GM21360 (cell line): ENCODE data around the gene ARHGEF28.

Experiments
- ATAC-seq: cut with Tn5 transposase; IDR thresholded peaks from one replicate; pipeline ENCODE4 v1.9.1; 2021; ENCODE audit warnings: mild to moderate bottlenecking, moderate library complexity; ENCODE audit not compliant: unreplicated experiment

Gene ARHGEF28

DNA sequence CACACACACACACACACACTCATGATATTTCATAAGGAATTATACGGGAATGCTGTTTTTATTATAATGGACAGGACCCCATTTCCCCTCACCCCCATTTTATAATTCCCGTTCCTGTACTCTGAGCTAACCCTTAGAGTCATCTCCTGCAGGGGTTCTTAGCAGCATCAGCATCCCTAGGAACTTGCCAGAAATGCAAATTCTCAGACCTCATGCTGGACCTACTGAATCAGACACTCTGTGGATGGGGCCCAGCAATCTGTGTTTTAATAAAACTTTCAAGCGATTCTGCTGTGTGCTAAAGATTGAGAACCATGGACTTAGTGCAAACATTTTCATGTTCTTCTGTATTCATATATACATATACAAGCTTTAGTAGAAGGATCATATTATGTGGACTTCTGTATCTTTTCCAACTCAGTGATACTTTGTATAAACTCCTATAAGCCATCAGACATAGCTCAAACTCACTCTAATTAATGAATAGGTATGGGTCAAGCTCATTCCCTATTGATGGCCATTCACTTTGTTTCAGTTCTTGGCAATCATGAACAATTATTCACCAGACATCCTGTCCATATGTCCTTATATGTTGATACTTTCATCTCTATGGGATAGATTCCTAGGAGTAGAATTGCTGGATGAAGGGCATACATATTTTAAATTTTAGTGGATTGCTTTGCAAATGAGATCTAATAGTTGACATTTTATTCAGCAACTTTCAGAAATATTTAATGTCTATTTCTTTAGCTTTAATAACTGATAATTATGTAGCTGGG, 65.5 kb downstream of the ARHGEF28 start:
- ATAC-seq, result no peak

DNA sequence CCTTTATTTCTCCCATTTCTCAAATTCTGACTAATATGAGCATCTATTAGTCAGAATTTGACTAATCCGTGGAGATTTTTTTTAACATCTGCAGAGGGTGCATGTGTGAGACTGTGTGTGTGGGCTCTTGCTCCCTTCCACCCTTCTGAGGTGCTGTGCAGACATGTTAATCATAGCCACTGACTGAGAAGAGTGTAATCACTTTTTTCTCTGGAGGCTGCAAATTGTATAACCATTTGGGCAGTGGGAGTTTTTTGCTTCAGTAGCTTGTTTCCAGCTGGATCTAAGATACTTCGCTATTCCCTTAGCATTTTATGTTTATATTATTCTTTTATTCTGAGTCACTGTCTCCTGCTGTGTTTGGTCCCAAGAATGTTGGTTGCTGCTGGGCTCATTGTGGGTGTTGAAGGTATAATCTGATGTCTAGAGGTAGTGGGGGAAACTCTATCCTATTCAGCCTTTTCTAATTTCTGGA, 66.2 kb downstream of the ARHGEF28 start:
- ATAC-seq, result no peak

DNA sequence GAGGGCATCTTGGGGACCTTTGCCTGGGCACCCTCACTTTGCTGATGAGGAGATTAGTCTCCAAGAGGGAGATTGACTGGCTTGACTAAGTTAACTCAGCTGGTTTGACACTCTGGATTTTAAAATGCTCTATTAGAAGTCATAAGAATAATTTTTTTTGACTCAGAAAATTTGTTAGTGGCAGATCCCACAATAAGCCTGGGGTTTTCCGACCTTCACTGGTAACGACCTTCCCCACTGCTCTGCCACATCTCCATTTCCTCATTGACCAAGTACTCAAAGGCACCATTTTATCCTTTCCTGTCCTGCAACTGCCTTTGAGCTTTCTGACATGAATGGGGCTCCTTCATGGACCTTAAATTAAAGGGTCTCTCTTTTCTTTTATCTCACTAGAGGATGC, 67.0 kb downstream of the ARHGEF28 start:
- no peak for ATAC-seq

DNA sequence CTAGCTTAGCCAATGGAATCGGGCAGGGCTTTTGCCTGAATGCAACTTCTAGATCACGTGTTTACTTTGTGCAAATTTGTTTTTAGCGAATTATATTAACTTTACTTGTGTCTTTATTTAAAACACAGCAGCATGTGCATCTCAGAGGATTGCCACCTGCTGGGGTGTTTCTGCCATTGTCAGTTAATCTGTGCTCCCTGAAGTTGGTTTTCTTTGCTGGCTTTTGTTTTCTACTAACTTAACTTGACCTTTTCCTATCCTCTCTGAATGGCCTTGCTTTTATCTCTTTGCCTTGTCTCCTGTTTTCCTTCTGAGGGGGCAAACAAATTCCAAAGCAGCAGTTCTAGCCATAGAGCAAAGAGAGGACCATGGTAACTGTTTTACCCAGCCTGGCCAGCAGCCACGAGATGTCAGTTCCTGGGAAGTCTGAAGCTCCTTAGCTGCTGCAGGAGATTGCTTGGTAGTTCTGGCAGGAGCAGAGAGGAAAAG, 67.6 kb downstream of the ARHGEF28 start:
- ATAC-seq, result no peak

DNA sequence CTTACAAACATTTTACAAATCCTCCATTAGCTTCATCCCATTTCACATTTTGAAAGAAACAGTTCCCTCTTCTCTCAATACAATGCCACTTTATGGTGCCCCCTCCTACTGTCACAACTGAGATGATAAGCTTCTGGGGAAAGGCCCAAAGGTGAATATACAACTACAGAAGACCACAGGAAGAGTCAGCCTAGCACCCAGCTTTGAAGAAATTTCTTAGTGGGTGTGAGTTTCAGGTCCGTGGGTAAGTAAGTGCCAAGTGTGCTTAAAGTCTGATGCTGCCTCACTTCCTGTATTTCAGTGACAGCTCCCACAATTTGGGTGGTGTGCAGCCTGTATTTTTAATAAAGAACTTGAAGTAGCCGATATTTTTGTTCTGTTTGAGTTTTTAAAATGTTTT, 68.1 kb downstream of the ARHGEF28 start:
- ATAC-seq, result no peak

- no peak for ATAC-seq
Observed at GRCh38 chr5:73698011-73698410, 72.0 kb downstream of the ARHGEF28 start.

- ATAC-seq, result no peak
Observed at GRCh38 chr5:73701566-73701965, 75.6 kb downstream of the ARHGEF28 start.

- ATAC-seq, result no peak
Observed at GRCh38 chr5:73702534-73702933, 76.5 kb downstream of the ARHGEF28 start.

- ATAC-seq, result no peak
Observed at GRCh38 chr5:73702951-73703350, 77.0 kb downstream of the ARHGEF28 start.

GRCh38 chr5:73705364-73705763, 79.4 kb downstream of the ARHGEF28 start:
- no peak for ATAC-seq

DNA sequence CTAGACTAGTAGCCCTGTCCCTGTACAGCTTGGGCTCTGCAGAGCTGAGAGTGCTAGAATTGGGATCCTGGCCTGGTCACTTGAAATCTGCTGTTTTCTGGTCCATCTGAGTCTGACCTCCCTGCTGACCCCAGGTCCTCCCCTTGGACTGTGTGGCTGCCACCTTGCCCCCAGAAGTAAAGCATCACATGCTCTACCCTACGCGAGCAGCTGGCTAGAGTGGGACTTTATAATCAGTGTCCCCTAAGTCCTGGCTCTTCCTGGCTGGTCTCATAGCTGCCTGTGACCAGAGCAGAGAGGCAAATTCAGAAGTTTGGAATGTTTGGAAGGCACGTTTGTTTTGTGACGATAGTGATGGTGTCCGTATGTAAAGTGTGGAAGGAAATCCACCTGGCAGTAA, 81.0 kb downstream of the ARHGEF28 start:
- ATAC-seq, result no peak

DNA sequence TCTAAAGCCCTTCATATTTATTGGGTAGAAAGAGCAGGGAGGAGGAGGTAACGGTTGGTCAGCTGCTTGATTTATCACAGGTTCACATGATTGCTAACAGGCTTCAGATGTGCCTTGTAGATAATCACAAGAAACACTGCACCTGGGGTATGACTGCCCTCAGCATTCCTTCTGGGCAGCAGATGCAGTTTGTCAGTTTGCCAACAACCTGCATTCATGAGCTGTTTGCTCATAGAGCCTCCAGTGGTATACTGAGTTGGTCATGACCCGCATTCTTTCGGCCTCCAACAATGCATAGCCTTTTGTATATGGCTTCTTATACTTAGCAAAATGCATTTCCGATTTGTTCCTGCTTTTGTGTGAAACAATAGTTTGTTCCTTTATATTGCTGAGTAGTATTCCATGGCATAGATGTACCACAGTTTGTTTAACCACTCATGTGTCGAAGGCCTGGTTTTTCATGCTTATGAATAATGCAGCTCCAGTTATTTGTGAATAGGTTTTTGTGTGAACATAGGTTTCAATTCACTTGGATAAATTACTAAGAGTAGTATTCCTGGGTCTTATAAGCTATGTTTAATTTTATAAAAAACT, 83.6 kb downstream of the ARHGEF28 start:
- ATAC-seq, result no peak

DNA sequence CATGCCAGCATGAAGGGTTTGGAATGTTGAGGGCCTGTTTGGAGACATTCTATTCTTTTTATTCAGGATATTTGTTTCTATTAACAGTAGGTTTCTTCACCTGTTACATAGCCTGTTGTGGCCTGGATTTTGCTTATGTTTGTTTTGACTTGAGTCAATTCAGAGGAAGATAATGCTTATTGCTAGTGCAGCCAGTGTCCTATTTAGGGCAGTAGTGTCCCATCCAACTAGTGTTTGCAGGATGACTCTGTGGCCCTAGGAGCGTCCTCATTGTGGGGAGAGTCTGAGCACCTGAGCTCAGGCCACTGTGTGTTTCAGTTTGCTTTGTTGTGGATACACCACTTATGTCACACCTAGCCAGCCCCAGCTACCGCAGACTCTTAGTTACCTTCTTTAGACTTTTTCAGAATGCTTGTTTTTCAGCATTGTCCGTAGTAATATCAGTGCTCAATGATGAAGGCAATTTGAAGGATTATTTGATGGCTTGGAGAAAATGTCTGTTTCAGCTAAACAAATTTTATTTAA, 90.3 kb downstream of the ARHGEF28 start:
- no peak for ATAC-seq

GRCh38 chr5:73718762-73719161, 92.8 kb downstream of the ARHGEF28 start:
- ATAC-seq, result no peak

DNA sequence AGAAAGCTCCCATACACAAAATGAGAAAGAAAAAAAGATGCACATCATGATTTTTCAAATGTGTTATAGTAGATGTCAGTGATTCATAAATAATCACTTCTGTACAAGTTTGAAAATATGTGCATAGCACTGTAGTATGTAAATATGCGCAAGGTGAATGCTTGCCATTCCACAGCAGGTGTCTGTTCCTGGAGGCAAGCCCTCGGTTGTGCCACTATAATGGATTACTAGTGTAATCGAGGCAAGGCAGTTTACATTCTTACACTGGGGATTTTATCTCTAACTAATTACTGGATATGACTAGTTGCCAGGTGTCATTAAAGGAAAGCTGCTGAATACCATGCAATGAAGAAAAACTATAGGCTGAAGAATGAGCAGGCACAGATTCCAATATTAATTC, 93.6 kb downstream of the ARHGEF28 start:
- ATAC-seq, result no peak

- no peak for ATAC-seq
Observed at GRCh38 chr5:73722231-73722630, 96.2 kb downstream of the ARHGEF28 start.

- ATAC-seq, result no peak
Observed at GRCh38 chr5:73726071-73726470, 100.1 kb downstream of the ARHGEF28 start.

DNA sequence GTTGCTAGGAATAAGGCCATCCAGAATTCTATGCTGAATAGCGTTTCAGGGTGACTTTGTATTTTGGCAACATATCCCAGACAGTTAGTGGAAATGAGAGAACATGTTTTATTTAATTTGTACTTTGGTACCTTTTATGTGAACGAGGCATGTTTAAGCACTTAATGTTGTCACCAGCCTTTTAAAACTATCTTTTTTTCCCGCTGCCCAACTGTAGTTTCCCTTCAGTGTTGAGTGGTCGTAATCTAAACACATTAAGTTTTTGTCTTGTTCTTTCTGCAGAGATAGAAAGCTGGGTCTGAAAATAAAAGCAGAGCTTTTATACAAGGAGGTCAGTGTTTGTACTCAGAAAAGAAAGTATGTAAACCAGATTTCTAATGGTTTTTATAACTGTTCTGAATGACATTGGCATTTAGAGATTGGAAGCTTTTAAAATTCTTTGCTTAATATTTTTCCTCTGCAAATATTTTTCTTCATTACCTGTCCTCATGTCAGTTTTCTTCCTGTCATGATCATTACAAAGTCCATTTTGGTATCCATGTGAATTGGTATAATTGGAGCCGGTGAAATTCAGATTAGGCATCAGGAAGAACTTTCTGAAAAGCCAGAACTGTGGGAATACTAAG, 100.7 kb downstream of the ARHGEF28 start:
- no peak for ATAC-seq

DNA sequence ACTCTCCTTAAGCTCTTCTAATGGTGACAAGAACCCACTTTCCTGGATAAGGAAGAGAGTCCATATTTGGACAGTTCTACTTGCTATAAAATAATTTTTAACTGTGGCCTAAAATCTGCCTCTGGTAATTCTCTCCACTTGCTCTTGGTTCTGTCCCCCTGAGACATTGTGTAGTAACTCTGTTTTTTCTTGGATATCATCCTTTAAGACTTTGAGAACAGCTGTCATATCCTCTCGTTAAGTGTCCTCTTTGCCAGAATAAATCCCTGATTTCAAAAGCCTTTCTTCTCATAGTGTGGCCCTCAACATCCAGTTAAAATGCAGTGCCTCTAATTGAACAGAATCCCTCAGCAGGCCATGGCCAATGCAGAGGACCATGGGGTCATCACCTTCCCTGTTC, 101.5 kb downstream of the ARHGEF28 start:
- ATAC-seq, result no peak

DNA sequence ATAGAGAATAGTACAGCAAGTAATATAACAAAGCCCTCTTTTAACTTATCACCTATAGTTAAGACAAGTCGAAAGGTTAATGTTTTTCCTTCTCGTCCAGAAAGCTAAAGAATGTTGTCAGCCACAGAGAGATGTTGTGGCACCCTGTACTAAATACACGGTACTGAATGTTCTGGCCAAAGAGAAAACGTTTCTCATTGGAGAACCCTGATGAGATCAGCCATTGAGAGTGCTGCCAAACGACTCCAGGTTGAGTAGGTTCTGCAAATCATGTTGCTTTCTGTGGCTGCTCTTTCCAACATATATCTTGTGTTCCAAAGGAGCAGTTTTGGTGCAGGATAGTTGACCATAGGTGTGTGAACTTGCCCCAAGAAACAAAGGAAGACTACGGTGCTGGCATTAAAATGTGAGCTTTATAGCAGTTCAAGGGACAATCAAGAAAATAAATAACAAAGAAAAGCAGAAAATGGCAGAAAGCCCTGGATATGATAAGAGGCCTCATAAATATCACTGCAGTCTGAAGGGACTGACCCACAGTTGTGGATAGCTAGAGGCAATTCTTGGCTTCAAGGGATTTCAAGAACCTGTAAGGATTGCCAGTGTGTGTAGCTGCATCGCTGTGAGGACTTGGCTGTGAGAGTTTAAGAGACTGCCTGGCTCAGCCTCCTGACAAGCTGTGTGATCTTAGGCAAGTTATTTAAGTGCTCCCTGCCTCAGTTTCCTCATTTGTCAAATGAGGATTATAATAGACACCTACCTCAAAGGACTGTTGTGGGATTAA, 102.7 kb downstream of the ARHGEF28 start:
- no peak for ATAC-seq

GRCh38 chr5:73729329-73729728, 103.3 kb downstream of the ARHGEF28 start:
- ATAC-seq, result no peak
